GM23338 (cell line): ENCODE measurements around the gene COBL. TPM values are rescaled to one million over a fixed set of nuclear protein-coding genes. Genes with fewer than 3 reads are reported as not detected.

Experiments used
- ATAC-seq: fragments of 200-7000 bp; cut with Tn5 transposase; 3 replicates; pipeline ENCODE4 v1.9.1; 2020
- DNase-seq: peaks from one replicate; pipeline ENCODE4 v3.0.0-alpha.2; 2015; ENCODE audit warnings: low spot score
- H2AFZ ChIP-seq: fragments of 200-600 bp; sonication (generic); 2 replicates; pipeline ENCODE4 v1.8.0; 2016; ENCODE audit warnings: antibody characterized with exemption, mild to moderate bottlenecking, moderate library complexity
- H3F3A ChIP-seq: fragments of 200-600 bp; sonication (generic); replicated peaks from 2 replicates; pipeline ENCODE4 v1.8.0; 2017; ENCODE audit warnings: antibody characterized with exemption, mixed run types, low read depth
- H3K27ac ChIP-seq: fragments of 200-600 bp; sonication (generic); 2 replicates; pipeline ENCODE4 v1.6.1; 2016; ENCODE audit warnings: low read depth
- H3K27me3 ChIP-seq: fragments of 200-600 bp; sonication (generic); 2 replicates; pipeline ENCODE4 v1.8.0; 2016; ENCODE audit warnings: mild to moderate bottlenecking, mixed run types, moderate library complexity; ENCODE audit not compliant: insufficient read depth
- H3K36me3 ChIP-seq: fragments of 200-600 bp; sonication (generic); 2 replicates; pipeline ENCODE4 v1.8.0; 2016; ENCODE audit warnings: mild to moderate bottlenecking; ENCODE audit not compliant: insufficient read depth
- H3K4me1 ChIP-seq: fragments of 200-600 bp; sonication (generic); 2 replicates; pipeline ENCODE4 v1.8.0; 2016; ENCODE audit warnings: mild to moderate bottlenecking, moderate library complexity; ENCODE audit not compliant: insufficient read depth
- H3K4me2 ChIP-seq: fragments of 200-600 bp; sonication (generic); 2 replicates; pipeline ENCODE4 v1.7.1; 2017; ENCODE audit warnings: mixed run types
- H3K4me3 ChIP-seq: fragments of 200-600 bp; sonication (generic); 2 replicates; pipeline ENCODE4 v1.6.1; 2016; ENCODE audit warnings: mixed run types
- H3K79me2 ChIP-seq: fragments of 200-600 bp; sonication (generic); replicated peaks from 2 replicates; pipeline ENCODE4 v1.8.0; 2017; ENCODE audit warnings: mild to moderate bottlenecking; ENCODE audit not compliant: insufficient read depth
- H3K9me2 ChIP-seq: fragments of 200-600 bp; sonication (generic); 2 replicates; pipeline ENCODE4 v1.8.0; 2017; ENCODE audit not compliant: insufficient read depth
- H4K20me1 ChIP-seq: fragments of 200-600 bp; sonication (generic); replicated peaks from 2 replicates; pipeline ENCODE4 v1.8.0; 2017; ENCODE audit warnings: mild to moderate bottlenecking; ENCODE audit not compliant: insufficient read depth
- H3K27ac Mint-ChIP-seq: 2 replicates; pipeline ENCODE4 v1.8.0; 2020; ENCODE audit warnings: inconsistent platforms, mild to moderate bottlenecking, moderate library complexity, mixed read lengths
- H3K27me3 Mint-ChIP-seq: 3 replicates; pipeline ENCODE4 v1.8.0; 2022; ENCODE audit warnings: low read depth, mild to moderate bottlenecking, moderate library complexity, mixed read lengths, inconsistent platforms; ENCODE audit not compliant: insufficient read depth, poor library complexity
- H3K36me3 Mint-ChIP-seq: 3 replicates; pipeline ENCODE4 v1.8.0; 2021; ENCODE audit warnings: low read depth, mild to moderate bottlenecking, inconsistent platforms, moderate library complexity, mixed read lengths
- H3K4me1 Mint-ChIP-seq: 3 replicates; pipeline ENCODE4 v1.8.0; 2020; ENCODE audit warnings: mild to moderate bottlenecking, inconsistent platforms, mixed read lengths
- H3K4me3 Mint-ChIP-seq: 3 replicates; pipeline ENCODE4 v1.8.0; 2021; ENCODE audit warnings: moderate library complexity, mild to moderate bottlenecking, inconsistent platforms, mixed read lengths
- H3K9me3 Mint-ChIP-seq: 3 replicates; pipeline ENCODE4 v1.8.0; 2020; ENCODE audit warnings: moderate library complexity, mild to moderate bottlenecking, inconsistent platforms, mixed read lengths
- CTCF ChIP-seq, 2 experiments: fragments of 200-600 bp in 1 of 2; sonication (generic) in 1 of 2; conservative IDR thresholded peaks; 2 replicates each; pipeline versions ENCODE4 v1.5.1 to v1.6.1; 2016 to 2017; ENCODE audit warnings: antibody characterized with exemption in 2 of 2, low read depth in 2 of 2, mild to moderate bottlenecking in 2 of 2, moderate library complexity in 1 of 2
- ETS1 ChIP-seq: IDR thresholded peaks from 2 replicates; pipeline ENCODE4 v1.6.1; 2016; ENCODE audit warnings: antibody characterized with exemption
- EZH2 ChIP-seq: fragments of 200-600 bp; sonication (generic); IDR thresholded peaks from one replicate; pipeline ENCODE4 v1.8.0; 2017; ENCODE audit warnings: antibody characterized with exemption, mild to moderate bottlenecking, low read depth; ENCODE audit not compliant: unreplicated experiment
- EZH2phosphoT487 ChIP-seq: fragments of 200-600 bp; sonication (generic); IDR thresholded peaks from one replicate; pipeline ENCODE4 v1.8.1; 2018; ENCODE audit warnings: antibody characterized with exemption; ENCODE audit not compliant: unreplicated experiment
- NANOG ChIP-seq: IDR thresholded peaks from 2 replicates; pipeline ENCODE4 v1.6.1; 2016; ENCODE audit warnings: antibody characterized with exemption, borderline replicate concordance
- POLR2AphosphoS5 ChIP-seq: IDR thresholded peaks from 2 replicates; pipeline ENCODE4 v1.6.1; 2016; ENCODE audit warnings: antibody characterized with exemption, low read depth
- STAT1 ChIP-seq: IDR thresholded peaks from one replicate; pipeline ENCODE4 v1.6.1; 2016; ENCODE audit warnings: antibody characterized with exemption; ENCODE audit not compliant: unreplicated experiment
- ZNF114 ChIP-seq: fragments of 250-450 bp; sonication (Bioruptor Pico); IDR thresholded peaks from 2 replicates; pipeline ENCODE4 v1.5.0; 2020; ENCODE audit warnings: mild to moderate bottlenecking, moderate library complexity
- ZNF331 ChIP-seq: fragments of 250-450 bp; sonication (Bioruptor Pico); IDR thresholded peaks from 2 replicates; pipeline ENCODE4 v1.5.0; 2020; ENCODE audit warnings: low read depth, mild to moderate bottlenecking, moderate library complexity
- ZNF462 ChIP-seq: fragments of 250-450 bp; sonication (Bioruptor Pico); IDR thresholded peaks from 2 replicates; pipeline ENCODE4 v1.5.0; 2020; ENCODE audit warnings: mild to moderate bottlenecking, moderate library complexity
- polyA plus RNA-seq: library from polyadenylated mRNA; unstranded; fragments of >200 nt; fragmentation: Nextera tagmentation; extraction: Ambion mirVana; gene quantifications from 2 replicates; pipeline ENCODE4 v1.2.1, GENCODE V29; 2016
- total RNA-seq: library from RNA; depleted of rRNA; stranded (reverse); fragments of >200 nt; shearing (Covaris generic); gene quantifications from 2 replicates; pipeline ENCODE4 v1.2.3, GENCODE V29; 2014

COBL gene
- total and polyA plus RNA-seq, 2 experiments from 2014 or later: 18.3 to 51.9 TPM

GRCh38 chr7:51276091-51276605 lies 40.5 kb downstream of the COBL start:
- peaks cover 17% of the 10 kb centered on the region for H3K4me1 ChIP-seq
- peaks cover 5% of the 10 kb centered on the region for H3K27me3 Mint-ChIP-seq

GRCh38 chr7:51275532-51275931 lies 41.1 kb downstream of the COBL start:
- Mint-ChIP-seq H3K9me3 (no peaks in the 10 kb centered on the region), H3K4me1 (peaks cover 28% of the 10 kb centered on the region), H3K27me3 (peaks cover 5% of the 10 kb centered on the region), H3K4me3 (no peak overlapping the region), H3K27ac (peak overlapping the region; percentile 26; the same call in 1 of the 2 replicates), H3K36me3 (no peaks in the 10 kb centered on the region)
- H3K4me3 ChIP-seq: no peak overlapping the region
- H3K36me3 ChIP-seq: no peaks in the 10 kb centered on the region
- no peaks in the 10 kb centered on the region; the same call in 1 of the 2 replicates for H4K20me1 ChIP-seq
- no peak overlapping the region for H3K4me2 ChIP-seq
- H3K4me1 ChIP-seq: peaks cover 15% of the 10 kb centered on the region
- no peak overlapping the region for H2AFZ ChIP-seq
- H3K79me2 ChIP-seq: peaks cover 98% of the 10 kb centered on the region
- H3F3A ChIP-seq: no peaks in the 10 kb centered on the region
- DNase-seq (no peak), ATAC-seq (no peak; the same call in 2 of the 3 replicates)
- H3K9me2 ChIP-seq: no peaks in the 10 kb centered on the region
- no peak overlapping the region for H3K27ac ChIP-seq
- no peaks in the 10 kb centered on the region for H3K27me3 ChIP-seq
- TF ChIP-seq ZNF114 (CRISPR knock-in tag) (no peak), STAT1 (no peak), NANOG (no peak), EZH2phosphoT487 (no peak), ETS1 (no peak), EZH2 (no peak), ZNF462 (CRISPR knock-in tag) (no peak), ZNF331 (no peak), POLR2AphosphoS5 (no peak)

More at GRCh38 chr7:51276091-51276605, 40.5 kb downstream of the COBL start:
- DNase-seq (no peak), ATAC-seq (no peak; the same call in 2 of the 3 replicates)
- Mint-ChIP-seq H3K9me3 (no peaks in the 10 kb centered on the region), H3K36me3 (no peaks in the 10 kb centered on the region), H3K27ac (peak overlapping the region; percentile 53), H3K4me3 (no peak overlapping the region), H3K4me1 (peaks cover 31% of the 10 kb centered on the region)
- TF ChIP-seq ZNF331: no peak
- no peak for TF ChIP-seq POLR2AphosphoS5
- no peak for TF ChIP-seq CTCF (conservative IDR thresholded peaks at IDR 0.05; ENCODE audit: low read depth in 2 of 2)
- Histone ChIP-seq H2AFZ (no peak overlapping the region), H3K4me2 (no peak overlapping the region), H3K27me3 (no peaks in the 10 kb centered on the region), H3K79me2 (peaks cover 98% of the 10 kb centered on the region), H4K20me1 (no peaks in the 10 kb centered on the region; the same call in 1 of the 2 replicates), H3K9me2 (no peaks in the 10 kb centered on the region), H3F3A (no peaks in the 10 kb centered on the region), H3K4me3 (no peak overlapping the region), H3K36me3 (no peaks in the 10 kb centered on the region), H3K27ac (no peak overlapping the region)
